ENCODE data around the gene PPP1R12C. TPM values are rescaled to one million over a fixed set of nuclear protein-coding genes. Genes with fewer than 3 reads are reported as not detected.

Gene PPP1R12C
- total RNA-seq, 1 donor, result 55.0 TPM

- H3K4me2 ChIP-seq (ENCODE audit: insufficient read depth, low read length), result no peak overlapping the region
- no peak overlapping the region for H2AFZ ChIP-seq (ENCODE audit: low read length)
These were observed 28.7 kb downstream of the PPP1R12C start for GRCh38 chr19:55088543-55089341.

GRCh38 chr19:55088021-55088451, 29.4 kb downstream of the PPP1R12C start:
- TF ChIP-seq CTCF (IDR thresholded peaks at IDR 0.05; ENCODE audit: extremely low read depth, low read depth, low read length), result no peak
- Histone ChIP-seq H3K79me2 (ENCODE audit: insufficient read depth, low read length) (no peaks in the 10 kb centered on the region), H3K9me3 (ENCODE audit: low read depth, low read length) (no peaks in the 10 kb centered on the region), H3K27me3 (ENCODE audit: insufficient read depth, low read length) (peaks cover 40% of the 10 kb centered on the region), H4K20me1 (ENCODE audit: insufficient read depth, low read length) (peaks cover 27% of the 10 kb centered on the region), H3K36me3 (ENCODE audit: insufficient read depth, low read length) (no peaks in the 10 kb centered on the region), H2AFZ (ENCODE audit: low read length) (no peak overlapping the region), H3K4me1 (ENCODE audit: insufficient read depth, low read length) (peaks cover 12% of the 10 kb centered on the region), H3K4me2 (ENCODE audit: insufficient read depth, low read length) (peak overlapping the region; percentile 91), H3K27ac (ENCODE audit: low read depth, low read length) (no peak overlapping the region), H3K4me3 (ENCODE audit: insufficient read depth, low read length) (no peak overlapping the region)
- peak; percentile 90 for DNase-seq (ENCODE audit: insufficient read length, low spot score, missing footprints)

More at GRCh38 chr19:55088543-55089341, 28.7 kb downstream of the PPP1R12C start:
- H3K27me3 ChIP-seq (ENCODE audit: insufficient read depth, low read length), result peaks cover 35% of the 10 kb centered on the region
- no peak overlapping the region for H3K27ac ChIP-seq (ENCODE audit: low read depth, low read length)
- H3K4me3 ChIP-seq (ENCODE audit: insufficient read depth, low read length), result no peak overlapping the region
- H3K79me2 ChIP-seq (ENCODE audit: insufficient read depth, low read length), result no peaks in the 10 kb centered on the region
- H3K4me1 ChIP-seq (ENCODE audit: insufficient read depth, low read length), result peaks cover 12% of the 10 kb centered on the region
- H3K36me3 ChIP-seq (ENCODE audit: insufficient read depth, low read length), result no peaks in the 10 kb centered on the region
- DNase-seq (ENCODE audit: insufficient read length, low spot score, missing footprints), result peak; percentile 99
- peak; percentile 51 for TF ChIP-seq CTCF (IDR thresholded peaks at IDR 0.05; ENCODE audit: extremely low read depth, low read depth, low read length)
- no peaks in the 10 kb centered on the region for H3K9me3 ChIP-seq (ENCODE audit: low read depth, low read length)
- H4K20me1 ChIP-seq (ENCODE audit: insufficient read depth, low read length), result peaks cover 27% of the 10 kb centered on the region

DNA sequence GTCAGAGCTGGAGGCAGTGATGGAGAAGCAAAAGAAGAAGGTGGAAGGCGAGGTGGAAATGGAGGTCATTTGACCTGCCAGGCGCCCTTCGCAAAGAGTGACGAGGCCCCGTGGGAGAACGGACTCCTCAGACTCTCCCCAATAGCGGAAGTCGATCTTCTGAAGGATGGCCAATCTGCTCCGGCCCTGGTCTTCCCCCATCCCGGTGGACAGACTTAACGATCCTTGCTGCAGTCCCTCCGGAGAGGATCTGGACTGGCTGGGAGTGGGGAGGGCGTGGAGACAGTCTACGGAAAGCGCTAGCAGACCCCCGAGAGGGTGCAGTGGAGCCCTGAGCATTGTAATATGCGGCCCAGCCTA, 29.9 kb downstream of the PPP1R12C start:
- Histone ChIP-seq H3K27me3 (ENCODE audit: insufficient read depth, low read length) (peaks cover 45% of the 10 kb centered on the region), H3K36me3 (ENCODE audit: insufficient read depth, low read length) (no peaks in the 10 kb centered on the region), H3K4me2 (ENCODE audit: insufficient read depth, low read length) (peak overlapping the region; percentile 91), H3K79me2 (ENCODE audit: insufficient read depth, low read length) (no peaks in the 10 kb centered on the region), H3K9me3 (ENCODE audit: low read depth, low read length) (no peaks in the 10 kb centered on the region), H3K4me3 (ENCODE audit: insufficient read depth, low read length) (peak overlapping the region; percentile 75), H3K4me1 (ENCODE audit: insufficient read depth, low read length) (peaks cover 12% of the 10 kb centered on the region), H2AFZ (ENCODE audit: low read length) (no peak overlapping the region), H4K20me1 (ENCODE audit: insufficient read depth, low read length) (peaks cover 27% of the 10 kb centered on the region), H3K27ac (ENCODE audit: low read depth, low read length) (no peak overlapping the region)
- peak; percentile 93 for DNase-seq (ENCODE audit: insufficient read length, low spot score, missing footprints)
- no peak for TF ChIP-seq CTCF (IDR thresholded peaks at IDR 0.05; ENCODE audit: extremely low read depth, low read depth, low read length)

GRCh38 chr19:55086730-55087541, 30.5 kb downstream of the PPP1R12C start:
- Histone ChIP-seq H2AFZ (ENCODE audit: low read length) (no peak overlapping the region), H3K9me3 (ENCODE audit: low read depth, low read length) (no peaks in the 10 kb centered on the region), H3K27ac (ENCODE audit: low read depth, low read length) (no peak overlapping the region), H3K27me3 (ENCODE audit: insufficient read depth, low read length) (peaks cover 50% of the 10 kb centered on the region), H3K79me2 (ENCODE audit: insufficient read depth, low read length) (no peaks in the 10 kb centered on the region), H3K4me1 (ENCODE audit: insufficient read depth, low read length) (peaks cover 12% of the 10 kb centered on the region), H3K36me3 (ENCODE audit: insufficient read depth, low read length) (no peaks in the 10 kb centered on the region), H4K20me1 (ENCODE audit: insufficient read depth, low read length) (peaks cover 27% of the 10 kb centered on the region), H3K4me2 (ENCODE audit: insufficient read depth, low read length) (peak overlapping the region; percentile 91), H3K4me3 (ENCODE audit: insufficient read depth, low read length) (peak overlapping the region; percentile 75)
- TF ChIP-seq CTCF (IDR thresholded peaks at IDR 0.05; ENCODE audit: extremely low read depth, low read depth, low read length), result no peak
- peak; percentile 100 for DNase-seq (ENCODE audit: insufficient read length, low spot score, missing footprints)

Data from osteoblast (primary cell).